CD4-positive, alpha-beta T cell (primary cell): Measurements from ENCODE around the gene RNF44. TPM values are rescaled to one million over a fixed set of nuclear protein-coding genes. Genes with fewer than 3 reads are reported as not detected.

ENCODE experiments used
- ATAC-seq: fragments of 200-7000 bp; cut with Tn5 transposase; one replicate; pipeline ENCODE4 v1.10.0; 2022; ENCODE audit warnings: mild to moderate bottlenecking; ENCODE audit not compliant: poor library complexity
- CTCF ChIA-PET: fragments of 350-600 bp; sonication (Branson Sonifier 250); formaldehyde crosslinking; loops from one replicate; lab custom pipeline; 2021; ENCODE audit warnings: antibody characterized with exemption, inconsistent platforms; lab: Charles Lee
- POLR2A ChIA-PET: fragments of 350-600 bp; sonication (Branson Sonifier 250); formaldehyde crosslinking; loops from one replicate; lab custom pipeline; 2021; ENCODE audit warnings: antibody characterized with exemption, inconsistent platforms; lab: Charles Lee
- DNase-seq, 14 experiments: peaks; one replicate each; pipeline ENCODE4 v3.0.0-alpha.2; 2013 to 2020; ENCODE audit warnings: mixed read lengths in 2 of 14
- H3K27ac ChIP-seq, 2 donors: one replicate each; pipeline versions ENCODE4 v1.5.1 to v1.7.0; 2013; ENCODE audit warnings: low read length in 2 of 2, low read depth in 1 of 2, mild to moderate bottlenecking in 1 of 2
- H3K27me3 ChIP-seq, 2 experiments: 1 replicate in 1 of 2; 2 replicates in 1 of 2; pipeline versions ENCODE4 v1.6.1 to v1.7.0; 2013; ENCODE audit warnings: low read length in 2 of 2, control low read depth in 1 of 2, mild to moderate bottlenecking in 1 of 2, moderate library complexity in 1 of 2; ENCODE audit not compliant: insufficient read depth in 2 of 2, control insufficient read depth in 1 of 2
- H3K36me3 ChIP-seq: one replicate; pipeline ENCODE4 v1.6.1; 2013; ENCODE audit warnings: low read length, control low read depth; ENCODE audit not compliant: insufficient read depth
- H3K4me1 ChIP-seq: one replicate; pipeline ENCODE4 v1.6.1; 2013; ENCODE audit warnings: low read length, control low read depth; ENCODE audit not compliant: insufficient read depth
- H3K4me3 ChIP-seq: one replicate; pipeline ENCODE4 v1.5.1; 2013; ENCODE audit warnings: mild to moderate bottlenecking, low read length, moderate library complexity
- H3K9me3 ChIP-seq, 2 experiments: 1 replicate in 1 of 2; 2 replicates in 1 of 2; pipeline versions ENCODE4 v1.6.1 to v1.7.0; 2013; ENCODE audit warnings: low read length in 2 of 2, mild to moderate bottlenecking in 2 of 2, control low read depth in 1 of 2, moderate library complexity in 1 of 2; ENCODE audit not compliant: control insufficient read depth in 1 of 2, insufficient read depth in 1 of 2
- H3K27ac Mint-ChIP-seq: one replicate; pipeline ENCODE4 v1.8.0; 2020; ENCODE audit warnings: mixed read lengths
- H3K27me3 Mint-ChIP-seq: one replicate; pipeline ENCODE4 v1.8.0; 2021; ENCODE audit warnings: mixed read lengths
- H3K36me3 Mint-ChIP-seq: one replicate; pipeline ENCODE4 v1.8.0; 2021; ENCODE audit warnings: low read depth, mixed read lengths
- H3K4me1 Mint-ChIP-seq: one replicate; pipeline ENCODE4 v1.8.0; 2021; ENCODE audit warnings: low read depth, mixed read lengths
- H3K4me3 Mint-ChIP-seq: one replicate; pipeline ENCODE4 v1.8.0; 2020; ENCODE audit warnings: mild to moderate bottlenecking, mixed read lengths
- H3K9me3 Mint-ChIP-seq: one replicate; pipeline ENCODE4 v1.8.0; 2020; ENCODE audit warnings: mixed read lengths
- intact Hi-C, 2 experiments: fragments of 100-400 bp; cut with DNase I in 1 of 2; cut with micrococcal nuclease in 1 of 2; formaldehyde crosslinking; loops; one replicate each; pipeline versions ENCODE4 v1.15.1 to v1.9.0; 2023 to 2025; cut with DNase I, micrococcal nuclease
- total RNA-seq, 174 experiments: library from RNA in 2 of 174; stranded (reverse) in 2 of 174; gene quantifications; one replicate each; pipeline ENCODE4 v1.2.3 and lab custom pipeline; 2021 to 2026
- TF ChIP-seq, protein P1 (sequence below): fragments of 200-600 bp; IDR thresholded peaks from one replicate; pipeline ENCODE4 v1.8.0; 2022; ENCODE audit warnings: antibody characterized with exemption, mild to moderate bottlenecking

The RNF44 gene
- total RNA-seq, 2 experiments from 2014 or later: 208 to 217 TPM

DNA sequence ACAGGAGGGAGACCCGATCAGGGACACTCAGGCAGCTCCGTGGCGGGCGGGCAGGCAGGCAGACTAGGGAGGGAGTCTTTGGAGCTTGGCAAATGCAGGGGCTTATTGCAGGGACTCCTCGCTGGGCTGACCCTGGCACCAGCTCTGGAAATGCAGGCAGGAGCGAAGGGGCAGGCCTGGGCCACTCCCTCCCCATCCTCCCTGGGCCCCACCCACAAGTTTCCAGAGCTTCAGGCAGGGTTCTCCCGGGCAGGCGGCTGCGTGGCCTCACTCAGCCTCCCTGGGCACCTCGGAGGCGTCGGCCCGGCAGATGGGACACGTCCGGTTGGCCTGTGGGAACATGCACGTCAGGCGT lies 8.5 kb downstream of the RNF44 start:
- H3K36me3 ChIP-seq: peaks cover 59% of the 10 kb centered on the region
- Mint-ChIP-seq H3K27me3 (no peaks in the 10 kb centered on the region), H3K4me3 (no peak overlapping the region), H3K36me3 (peaks cover 62% of the 10 kb centered on the region), H3K9me3 (no peaks in the 10 kb centered on the region), H3K27ac (peak overlapping the region; percentile 56), H3K4me1 (peaks cover 44% of the 10 kb centered on the region)
- intact Hi-C loops: no loop called here
- H3K9me3 ChIP-seq: no peaks in the 10 kb centered on the region
- H3K4me3 ChIP-seq: no peak overlapping the region
- TF ChIP-seq, protein P1, sequence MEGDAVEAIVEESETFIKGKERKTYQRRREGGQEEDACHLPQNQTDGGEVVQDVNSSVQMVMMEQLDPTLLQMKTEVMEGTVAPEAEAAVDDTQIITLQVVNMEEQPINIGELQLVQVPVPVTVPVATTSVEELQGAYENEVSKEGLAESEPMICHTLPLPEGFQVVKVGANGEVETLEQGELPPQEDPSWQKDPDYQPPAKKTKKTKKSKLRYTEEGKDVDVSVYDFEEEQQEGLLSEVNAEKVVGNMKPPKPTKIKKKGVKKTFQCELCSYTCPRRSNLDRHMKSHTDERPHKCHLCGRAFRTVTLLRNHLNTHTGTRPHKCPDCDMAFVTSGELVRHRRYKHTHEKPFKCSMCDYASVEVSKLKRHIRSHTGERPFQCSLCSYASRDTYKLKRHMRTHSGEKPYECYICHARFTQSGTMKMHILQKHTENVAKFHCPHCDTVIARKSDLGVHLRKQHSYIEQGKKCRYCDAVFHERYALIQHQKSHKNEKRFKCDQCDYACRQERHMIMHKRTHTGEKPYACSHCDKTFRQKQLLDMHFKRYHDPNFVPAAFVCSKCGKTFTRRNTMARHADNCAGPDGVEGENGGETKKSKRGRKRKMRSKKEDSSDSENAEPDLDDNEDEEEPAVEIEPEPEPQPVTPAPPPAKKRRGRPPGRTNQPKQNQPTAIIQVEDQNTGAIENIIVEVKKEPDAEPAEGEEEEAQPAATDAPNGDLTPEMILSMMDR: no peak
- ChIA-PET CTCF (interaction anchor here (3.1 kb wide), 1 partner anchor 14 kb away, joined by 27 read pairs; no protein-coding TSS in a partner anchor), POLR2A (interaction anchor here (0.8 to 10.1 kb wide), 5 partner anchors 8 to 139 kb away, joined by 3 to 185 read pairs (median 5); partner anchors contain the start of gene RNF44)
- H3K27me3 ChIP-seq: no peaks in the 10 kb centered on the region
- H3K27ac ChIP-seq: peak overlapping the region in 1 of 2 donors; percentile 29
- H3K4me1 ChIP-seq: peaks cover 56% of the 10 kb centered on the region
- no peak for ATAC-seq
- DNase-seq: no peak

DNA sequence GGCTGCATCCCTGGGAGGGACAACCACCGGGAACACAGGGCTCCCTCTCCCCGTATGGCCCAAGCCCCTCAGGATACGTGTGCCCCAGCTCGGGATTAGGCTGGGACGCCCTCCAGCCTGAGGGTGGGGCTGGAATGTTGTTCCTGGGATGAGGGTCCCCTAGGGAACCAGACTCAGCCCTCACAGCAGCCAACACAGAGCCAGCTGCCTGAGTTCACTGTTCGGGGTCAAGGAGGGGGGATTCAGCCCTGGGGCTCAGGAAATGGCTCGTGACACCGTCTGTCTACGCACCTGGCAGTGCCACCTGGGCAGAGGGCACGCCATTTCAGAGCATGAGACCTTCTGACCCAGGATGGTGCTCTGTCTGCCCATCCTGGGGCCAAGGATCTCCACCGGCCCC lies 8.9 kb downstream of the RNF44 start:
- Histone ChIP-seq H3K36me3 (peaks cover 59% of the 10 kb centered on the region), H3K27me3 (no peaks in the 10 kb centered on the region), H3K4me3 (no peak overlapping the region), H3K9me3 (no peaks in the 10 kb centered on the region), H3K4me1 (peaks cover 52% of the 10 kb centered on the region), H3K27ac (no peak overlapping the region)
- ATAC-seq (no peak), DNase-seq (no peak)
- Mint-ChIP-seq H3K9me3 (no peaks in the 10 kb centered on the region), H3K4me1 (peaks cover 44% of the 10 kb centered on the region), H3K4me3 (peak overlapping the region; percentile 15), H3K27me3 (no peaks in the 10 kb centered on the region), H3K36me3 (peaks cover 58% of the 10 kb centered on the region), H3K27ac (peak overlapping the region; percentile 56)
- ChIA-PET CTCF (interaction anchor here (1.0 kb wide), 1 partner anchor 14 kb away, joined by 3 read pairs; no protein-coding TSS in a partner anchor), POLR2A (interaction anchor here (6.9 to 10.1 kb wide), 2 partner anchors 8 to 16 kb away, joined by 78 to 185 read pairs; partner anchors contain the start of gene RNF44)
- intact Hi-C loops: no loop called here
- TF ChIP-seq, protein P1: no peak

DNA sequence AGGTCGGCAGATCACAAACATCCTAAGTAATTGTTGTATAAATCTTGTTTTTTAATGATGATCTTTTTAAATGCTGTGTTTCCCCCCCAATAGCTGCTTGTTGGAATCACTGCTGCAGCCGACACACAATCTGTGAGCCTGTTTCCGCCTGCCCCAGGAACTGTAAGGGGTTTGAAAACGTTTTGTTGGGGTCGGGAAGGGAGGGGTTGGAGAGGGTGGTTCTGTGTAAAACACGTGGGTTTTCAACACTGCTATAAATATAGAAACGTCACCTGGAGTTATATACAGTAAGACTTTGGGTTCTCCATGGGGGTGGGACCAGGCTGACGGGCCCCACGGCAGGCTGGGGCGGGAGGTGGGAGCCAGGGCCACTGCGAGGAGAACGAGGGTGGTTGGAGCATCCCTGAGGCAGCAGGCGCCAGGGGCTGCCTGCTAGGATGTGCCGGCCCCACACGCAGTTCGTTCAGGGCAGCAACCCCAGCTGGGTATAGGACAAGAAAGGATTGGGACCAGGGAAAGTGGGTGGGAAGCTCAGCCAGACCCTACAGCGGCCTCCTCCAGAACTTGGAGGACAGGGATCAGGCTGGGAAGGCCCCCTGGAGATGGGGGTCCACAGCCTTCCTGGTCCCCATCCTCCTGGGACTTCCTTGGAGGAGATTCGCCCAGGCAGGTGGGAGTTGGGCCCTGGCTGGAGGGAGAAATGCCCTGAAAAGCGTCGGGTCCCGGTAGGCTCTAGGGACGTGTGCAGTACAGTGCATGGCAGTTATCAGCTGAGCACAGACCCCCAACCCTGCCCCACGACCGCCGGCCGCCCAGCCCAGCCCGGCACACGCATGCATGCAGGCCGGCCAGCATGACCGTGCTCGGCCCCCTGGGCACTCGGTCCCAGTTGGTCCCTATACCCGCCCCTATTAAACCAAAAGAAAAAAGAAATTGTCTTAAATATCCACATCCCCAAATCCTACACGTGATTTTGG lies 9.7 kb downstream of the RNF44 start:
- peaks cover 52% of the 10 kb centered on the region for H3K36me3 Mint-ChIP-seq
- TF ChIP-seq, protein P1: no peak
- POLR2A ChIA-PET: interaction anchor here (0.5 to 6.9 kb wide), 2 partner anchors 9 to 443 kb away, joined by 3 to 78 read pairs; partner anchors contain the start of gene RNF44
- no peaks in the 10 kb centered on the region for H3K27me3 Mint-ChIP-seq
- Histone ChIP-seq H3K36me3 (peaks cover 52% of the 10 kb centered on the region), H3K27me3 (no peaks in the 10 kb centered on the region), H3K4me1 (peaks cover 44% of the 10 kb centered on the region), H3K4me3 (no peak overlapping the region), H3K9me3 (no peaks in the 10 kb centered on the region), H3K27ac (peak overlapping the region in 1 of 2 donors; percentile 25)
- ATAC-seq: no peak
- CTCF ChIA-PET: interaction anchor here (1.0 to 2.8 kb wide), 2 partner anchors 15 to 111 kb away, joined by 3 to 7 read pairs; partner anchors contain the start of gene CLTB
- H3K4me3 Mint-ChIP-seq: no peak overlapping the region
- peaks cover 44% of the 10 kb centered on the region for H3K4me1 Mint-ChIP-seq
- DNase-seq: no peak
- no peaks in the 10 kb centered on the region for H3K9me3 Mint-ChIP-seq
- no peak overlapping the region for H3K27ac Mint-ChIP-seq
- intact Hi-C loops: no loop called here
